Measurements from ENCODE around the gene TSPY8.
"Not testable (repeated sequence)": the region's sequence is repeated elsewhere in the genome, so short reads cannot be mapped to it uniquely, and the experiment has no call there.

TSPY8 gene

GRCh38 chrY:9357497-9357896 lies at the start of gene TSPY8:
Gene TSPY8, plus strand, starts transcription at chrY:9357797. Its CDS starts 46 bp downstream, at chrY:9357843.
- H3K4me3 ChIP-seq (ENCODE audit: control insufficient read depth, low read depth, low read length); DNase-seq (ENCODE audit: low read depth): not testable (repeated sequence)

- H3K4me3 ChIP-seq (ENCODE audit: control insufficient read depth, low read depth, low read length) = no peak overlapping the region
- no peak for DNase-seq (ENCODE audit: low read depth)
- no peak for TF ChIP-seq CTCF (conservative IDR thresholded peaks at IDR 0.05; ENCODE audit: control insufficient read depth, insufficient read depth, low read depth, low read length)
Observed at GRCh38 chrY:9320996-9321395, 36.6 kb upstream of the TSPY8 start.

GRCh38 chrY:9337164-9337563 lies 20.4 kb upstream of the TSPY8 start, which contains the start of gene TSPY4:
Gene TSPY4, plus strand, starts transcription at chrY:9337464. Its CDS starts 46 bp downstream, at chrY:9337510.
- not testable (repeated sequence) for DNase-seq (ENCODE audit: low read depth); H3K4me3 ChIP-seq (ENCODE audit: control insufficient read depth, low read depth, low read length)

- not testable (repeated sequence) for DNase-seq (ENCODE audit: low read depth)
Observed at GRCh38 chrY:9396527-9396926, 38.9 kb downstream of the TSPY8 start.

GRCh38 chrY:9398121-9398520 lies 40.5 kb downstream of the TSPY8 start, which contains the start of gene TSPY3:
Gene TSPY3, plus strand, starts transcription at chrY:9398421. Its CDS starts 46 bp downstream, at chrY:9398467.
- not testable (repeated sequence) for H3K4me3 ChIP-seq (ENCODE audit: control insufficient read depth, low read depth, low read length); DNase-seq (ENCODE audit: low read depth)

More at GRCh38 chrY:9396527-9396926, 38.9 kb downstream of the TSPY8 start:
- H3K4me3 ChIP-seq (ENCODE audit: control insufficient read depth, low read depth, low read length) = not testable (repeated sequence)
